ENCODE data around the gene HSPA12B.

Gene HSPA12B

GRCh38 chr20:3753501-3754275 is 21.2 kb downstream of the HSPA12B start:
- no peaks in the 10 kb centered on the region for H3K9me2 ChIP-seq (ENCODE audit: low read depth, low read length)
- H3K79me2 ChIP-seq (ENCODE audit: insufficient read depth, low read length): no peaks in the 10 kb centered on the region
- H3K4me2 ChIP-seq (ENCODE audit: low read length): no peak overlapping the region
- H3K27me3 ChIP-seq (ENCODE audit: insufficient read depth, low read length): no peaks in the 10 kb centered on the region
- TF ChIP-seq, protein P1, sequence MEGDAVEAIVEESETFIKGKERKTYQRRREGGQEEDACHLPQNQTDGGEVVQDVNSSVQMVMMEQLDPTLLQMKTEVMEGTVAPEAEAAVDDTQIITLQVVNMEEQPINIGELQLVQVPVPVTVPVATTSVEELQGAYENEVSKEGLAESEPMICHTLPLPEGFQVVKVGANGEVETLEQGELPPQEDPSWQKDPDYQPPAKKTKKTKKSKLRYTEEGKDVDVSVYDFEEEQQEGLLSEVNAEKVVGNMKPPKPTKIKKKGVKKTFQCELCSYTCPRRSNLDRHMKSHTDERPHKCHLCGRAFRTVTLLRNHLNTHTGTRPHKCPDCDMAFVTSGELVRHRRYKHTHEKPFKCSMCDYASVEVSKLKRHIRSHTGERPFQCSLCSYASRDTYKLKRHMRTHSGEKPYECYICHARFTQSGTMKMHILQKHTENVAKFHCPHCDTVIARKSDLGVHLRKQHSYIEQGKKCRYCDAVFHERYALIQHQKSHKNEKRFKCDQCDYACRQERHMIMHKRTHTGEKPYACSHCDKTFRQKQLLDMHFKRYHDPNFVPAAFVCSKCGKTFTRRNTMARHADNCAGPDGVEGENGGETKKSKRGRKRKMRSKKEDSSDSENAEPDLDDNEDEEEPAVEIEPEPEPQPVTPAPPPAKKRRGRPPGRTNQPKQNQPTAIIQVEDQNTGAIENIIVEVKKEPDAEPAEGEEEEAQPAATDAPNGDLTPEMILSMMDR (IDR thresholded peaks at IDR 0.05; ENCODE audit: low read length): no peak
- no peak for TF ChIP-seq EZH2 (IDR thresholded peaks at IDR 0.05; ENCODE audit: borderline replicate concordance, low read length)
- H3K27ac ChIP-seq (ENCODE audit: low read depth, low read length, poor library complexity, severe bottlenecking): no peak overlapping the region
- H3K9ac ChIP-seq (ENCODE audit: low read length): no peak overlapping the region
- no peaks in the 10 kb centered on the region for H3K4me1 ChIP-seq (ENCODE audit: insufficient read depth, low read length, severe bottlenecking)
- H3K4me3 ChIP-seq (ENCODE audit: low read depth, low read length, poor library complexity, severe bottlenecking): no peak overlapping the region
- no peaks in the 10 kb centered on the region for H3K9me3 ChIP-seq (ENCODE audit: low read length)
- H4K20me1 ChIP-seq (ENCODE audit: insufficient read depth, low read length): no peaks in the 10 kb centered on the region
- no peak overlapping the region for H2AFZ ChIP-seq (ENCODE audit: low read length)
- H3F3A ChIP-seq (ENCODE audit: insufficient read depth, low read length): no peaks in the 10 kb centered on the region
- peaks cover 17% of the 10 kb centered on the region for H3K36me3 ChIP-seq (ENCODE audit: insufficient read depth, low read length)

GRCh38 chr20:3754276-3754630 is 21.8 kb downstream of the HSPA12B start:
- Histone ChIP-seq H3K9me2 (ENCODE audit: low read depth, low read length) (no peaks in the 10 kb centered on the region), H3K4me2 (ENCODE audit: low read length) (no peak overlapping the region), H3K9me3 (ENCODE audit: low read length) (no peaks in the 10 kb centered on the region), H2AFZ (ENCODE audit: low read length) (no peak overlapping the region), H3K4me3 (ENCODE audit: low read depth, low read length, poor library complexity, severe bottlenecking) (no peak overlapping the region), H3K27ac (ENCODE audit: low read depth, low read length, poor library complexity, severe bottlenecking) (no peak overlapping the region), H3K36me3 (ENCODE audit: insufficient read depth, low read length) (peaks cover 17% of the 10 kb centered on the region), H3F3A (ENCODE audit: insufficient read depth, low read length) (no peaks in the 10 kb centered on the region), H3K9ac (ENCODE audit: low read length) (no peak overlapping the region), H3K79me2 (ENCODE audit: insufficient read depth, low read length) (no peaks in the 10 kb centered on the region), H3K27me3 (ENCODE audit: insufficient read depth, low read length) (no peaks in the 10 kb centered on the region), H3K4me1 (ENCODE audit: insufficient read depth, low read length, severe bottlenecking) (no peaks in the 10 kb centered on the region), H4K20me1 (ENCODE audit: insufficient read depth, low read length) (no peaks in the 10 kb centered on the region)
- no peak for TF ChIP-seq EZH2 (IDR thresholded peaks at IDR 0.05; ENCODE audit: borderline replicate concordance, low read length)
- TF ChIP-seq, protein P1 (IDR thresholded peaks at IDR 0.05; ENCODE audit: low read length): no peak

DNA sequence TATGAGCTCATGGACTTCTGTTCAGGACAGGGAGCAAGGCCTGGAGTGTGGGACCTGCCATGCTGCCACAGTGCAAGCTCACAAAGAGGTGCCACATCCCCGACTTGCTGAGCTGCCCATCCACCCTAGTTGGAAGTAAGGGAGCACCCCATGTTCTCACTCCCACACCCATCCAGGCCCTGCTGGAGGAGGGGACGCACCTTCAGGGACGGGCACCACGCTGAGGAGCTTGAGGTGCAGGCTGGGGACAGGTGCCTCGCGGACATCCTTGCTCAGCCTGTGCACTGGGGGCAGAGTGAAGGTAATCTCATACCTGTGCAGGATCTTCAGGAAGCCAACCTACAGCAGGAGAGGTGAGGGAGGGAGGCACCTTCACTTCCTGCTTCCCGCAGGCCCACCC is 22.8 kb downstream of the HSPA12B start:
- H3K79me2 ChIP-seq (ENCODE audit: insufficient read depth, low read length): no peaks in the 10 kb centered on the region
- H3K27me3 ChIP-seq (ENCODE audit: insufficient read depth, low read length): no peaks in the 10 kb centered on the region
- no peaks in the 10 kb centered on the region for H4K20me1 ChIP-seq (ENCODE audit: insufficient read depth, low read length)
- no peaks in the 10 kb centered on the region for H3F3A ChIP-seq (ENCODE audit: insufficient read depth, low read length)
- H3K9me3 ChIP-seq (ENCODE audit: low read length): no peaks in the 10 kb centered on the region
- H3K27ac ChIP-seq (ENCODE audit: low read depth, low read length, poor library complexity, severe bottlenecking): no peak overlapping the region
- H3K36me3 ChIP-seq (ENCODE audit: insufficient read depth, low read length): peaks cover 17% of the 10 kb centered on the region
- no peaks in the 10 kb centered on the region for H3K9me2 ChIP-seq (ENCODE audit: low read depth, low read length)
- no peaks in the 10 kb centered on the region for H3K4me1 ChIP-seq (ENCODE audit: insufficient read depth, low read length, severe bottlenecking)
- H3K4me2 ChIP-seq (ENCODE audit: low read length): no peak overlapping the region
- TF ChIP-seq, protein P1 (IDR thresholded peaks at IDR 0.05; ENCODE audit: low read length): no peak
- no peak for TF ChIP-seq EZH2 (IDR thresholded peaks at IDR 0.05; ENCODE audit: borderline replicate concordance, low read length)
- no peak overlapping the region for H3K9ac ChIP-seq (ENCODE audit: low read length)
- H2AFZ ChIP-seq (ENCODE audit: low read length): no peak overlapping the region
- no peak overlapping the region for H3K4me3 ChIP-seq (ENCODE audit: low read depth, low read length, poor library complexity, severe bottlenecking)
